ENCODE measurements around the gene TRPM4.
"Not testable (repeated sequence)": the region's sequence is repeated elsewhere in the genome, so short reads cannot be mapped to it uniquely, and the experiment has no call there.

TRPM4 gene

DNA sequence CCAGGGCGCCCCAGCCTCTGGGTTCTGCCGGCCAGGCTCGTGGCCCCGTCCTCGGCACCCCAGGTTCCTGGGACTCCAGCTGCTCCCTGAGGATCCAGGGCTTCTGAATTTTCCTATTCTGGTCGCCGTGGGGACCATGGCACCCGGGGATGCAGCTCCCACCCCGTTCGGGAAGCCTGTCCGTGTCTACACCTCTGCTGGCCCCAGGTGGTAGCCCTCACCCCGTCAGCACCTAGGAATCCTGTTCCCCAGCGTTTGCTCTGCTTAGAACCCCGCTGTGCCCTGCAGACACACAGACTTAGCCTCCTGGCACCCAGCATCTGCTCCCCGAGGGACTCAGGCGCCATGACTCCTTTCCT is 37.3 kb upstream of the TRPM4 start:
- H3K4me1 Mint-ChIP-seq (ENCODE audit: low read depth): peaks cover 25% of the 10 kb centered on the region
- H3K27ac Mint-ChIP-seq: no peak overlapping the region
- no peaks in the 10 kb centered on the region for H3K9me3 Mint-ChIP-seq
- H3K4me3 Mint-ChIP-seq: peak overlapping the region; percentile 69
- no peaks in the 10 kb centered on the region for H3K36me3 Mint-ChIP-seq (ENCODE audit: low read depth)
- peaks cover 9% of the 10 kb centered on the region for H3K27me3 Mint-ChIP-seq

DNA sequence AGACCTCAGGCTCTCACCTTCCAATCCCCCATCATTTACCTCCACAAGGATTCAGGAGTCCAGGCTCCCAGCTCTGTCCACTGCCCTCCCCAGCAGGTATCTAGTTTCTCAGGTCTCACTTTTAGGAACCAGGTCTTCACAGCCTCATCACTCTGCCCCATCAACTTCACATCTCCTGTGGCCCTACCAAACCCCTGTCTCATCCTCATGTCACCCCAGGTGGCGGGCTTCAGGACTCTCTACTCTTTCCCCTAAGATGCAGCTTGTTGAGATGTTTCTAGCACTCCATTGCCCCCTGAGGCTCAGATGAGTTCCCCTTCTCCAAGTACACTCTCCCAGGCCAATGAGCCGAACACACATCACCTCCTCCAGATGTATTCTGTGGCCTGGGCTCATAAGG is 36.7 kb upstream of the TRPM4 start:
- Mint-ChIP-seq H3K27me3 (peaks cover 9% of the 10 kb centered on the region), H3K4me3 (peak overlapping the region; percentile 69), H3K36me3 (ENCODE audit: low read depth) (no peaks in the 10 kb centered on the region), H3K9me3 (no peaks in the 10 kb centered on the region), H3K4me1 (ENCODE audit: low read depth) (peaks cover 24% of the 10 kb centered on the region), H3K27ac (peak overlapping the region; percentile 8)

DNA sequence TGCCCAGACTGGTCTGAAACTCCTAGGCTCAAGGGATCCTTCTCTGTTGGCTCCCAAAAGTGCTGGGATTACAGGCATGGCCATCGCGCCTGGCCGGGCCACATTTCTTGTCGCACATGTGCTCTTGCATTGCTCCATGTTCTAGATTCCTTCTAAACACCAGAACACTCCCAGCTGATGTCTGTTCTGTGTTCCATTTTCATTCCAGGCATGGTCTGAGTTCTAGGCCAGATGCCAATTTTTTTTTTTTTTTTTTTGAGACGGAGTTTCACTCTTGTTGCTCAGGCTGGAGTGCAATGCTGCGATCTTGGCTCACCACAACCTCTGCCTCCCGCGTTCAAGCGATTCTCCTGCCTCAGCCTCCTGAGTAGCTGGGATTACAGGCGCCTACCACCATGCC is 35.8 kb upstream of the TRPM4 start:
- H3K9me3 Mint-ChIP-seq; H3K27ac Mint-ChIP-seq; H3K4me3 Mint-ChIP-seq; H3K27me3 Mint-ChIP-seq; H3K36me3 Mint-ChIP-seq (ENCODE audit: low read depth): not testable (repeated sequence)
- H3K4me1 Mint-ChIP-seq (ENCODE audit: low read depth): peaks cover 24% of the 10 kb centered on the region

DNA sequence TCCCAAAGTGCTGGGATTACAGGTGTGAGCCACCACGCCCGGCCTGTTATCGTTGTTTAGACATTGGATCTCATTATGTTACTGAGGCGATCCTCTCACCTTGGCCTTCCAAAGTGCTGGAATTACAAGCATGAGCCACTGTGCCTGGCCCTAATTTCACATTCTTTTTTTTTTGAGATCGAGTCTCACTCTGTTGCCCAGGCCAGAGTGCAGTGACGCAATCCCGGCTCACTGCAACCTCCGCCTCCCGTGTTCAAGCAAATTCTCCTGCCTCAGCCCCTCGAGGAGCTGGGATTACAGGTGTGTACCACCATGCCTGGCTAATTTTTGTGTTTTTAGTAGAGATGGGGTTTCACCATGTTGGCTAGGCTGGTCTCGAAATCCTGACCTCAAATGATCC is 34.3 kb upstream of the TRPM4 start:
- not testable (repeated sequence) for H3K27ac Mint-ChIP-seq; H3K4me3 Mint-ChIP-seq; H3K27me3 Mint-ChIP-seq; H3K36me3 Mint-ChIP-seq (ENCODE audit: low read depth); H3K9me3 Mint-ChIP-seq
- H3K4me1 Mint-ChIP-seq (ENCODE audit: low read depth): peaks cover 17% of the 10 kb centered on the region

DNA sequence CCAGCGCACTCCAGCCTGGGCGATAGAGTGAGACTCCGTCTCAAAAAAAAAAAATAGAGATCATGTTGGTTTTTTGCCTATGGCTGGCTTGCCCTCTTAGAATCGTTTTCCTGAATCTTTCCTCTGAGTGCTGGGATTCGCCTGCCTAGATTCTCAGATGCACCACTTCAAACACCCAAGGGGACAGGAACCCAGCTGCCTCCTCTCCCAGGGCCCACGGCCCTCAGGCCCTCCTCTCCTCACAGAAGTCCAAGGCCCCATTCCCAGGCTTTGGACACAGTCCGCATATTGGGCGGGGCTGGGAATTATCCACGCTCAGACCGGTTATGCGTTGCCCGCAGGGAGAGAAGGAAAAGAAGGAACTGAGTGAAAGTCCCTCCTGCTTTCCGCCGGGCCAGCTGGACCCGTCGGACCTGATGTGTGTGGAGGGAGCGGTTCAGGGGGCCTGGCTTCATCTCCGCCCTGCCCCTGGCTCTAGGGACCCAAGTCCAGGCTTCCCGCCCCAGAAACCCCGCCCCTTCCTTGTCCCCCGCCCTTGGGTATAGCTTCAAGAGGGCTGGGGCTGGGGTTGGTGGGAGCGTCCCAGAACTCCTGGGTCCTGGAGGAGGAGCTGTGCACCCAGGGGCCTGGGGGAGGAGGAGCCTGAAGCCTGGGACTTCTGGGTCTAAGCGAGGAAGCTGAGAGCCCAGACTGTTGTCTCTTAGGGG is 32.4 kb upstream of the TRPM4 start:
- no peaks in the 10 kb centered on the region for H3K9me3 Mint-ChIP-seq
- H3K36me3 Mint-ChIP-seq (ENCODE audit: low read depth): no peaks in the 10 kb centered on the region
- H3K4me1 Mint-ChIP-seq (ENCODE audit: low read depth): peaks cover 21% of the 10 kb centered on the region
- peaks cover 9% of the 10 kb centered on the region for H3K27me3 Mint-ChIP-seq
- no peak overlapping the region for H3K4me3 Mint-ChIP-seq
- no peak overlapping the region for H3K27ac Mint-ChIP-seq

DNA sequence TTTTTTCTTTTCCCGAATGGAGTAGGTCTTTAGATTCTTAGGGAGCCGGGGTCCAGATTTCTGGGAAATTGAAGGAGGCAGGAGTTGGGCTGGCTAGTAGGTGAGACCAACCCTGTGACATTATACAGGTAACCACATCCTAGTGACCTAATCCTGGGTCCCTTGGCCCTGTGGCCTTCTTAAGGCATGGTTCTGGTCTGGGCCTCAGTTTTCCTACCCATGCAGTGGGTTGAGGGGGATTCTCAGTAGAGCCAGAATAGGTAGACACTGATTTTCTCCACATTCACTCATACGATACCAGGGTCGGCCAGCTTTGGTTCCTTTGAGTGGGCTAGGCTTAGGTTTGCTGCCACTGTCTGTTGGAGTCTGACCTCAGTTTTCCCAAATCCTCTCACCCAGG is 31.0 kb upstream of the TRPM4 start:
- H3K36me3 Mint-ChIP-seq (ENCODE audit: low read depth): no peaks in the 10 kb centered on the region
- no peak overlapping the region for H3K27ac Mint-ChIP-seq
- no peak overlapping the region for H3K4me3 Mint-ChIP-seq
- H3K9me3 Mint-ChIP-seq: no peaks in the 10 kb centered on the region
- H3K27me3 Mint-ChIP-seq: no peaks in the 10 kb centered on the region
- H3K4me1 Mint-ChIP-seq (ENCODE audit: low read depth): peaks cover 14% of the 10 kb centered on the region

DNA sequence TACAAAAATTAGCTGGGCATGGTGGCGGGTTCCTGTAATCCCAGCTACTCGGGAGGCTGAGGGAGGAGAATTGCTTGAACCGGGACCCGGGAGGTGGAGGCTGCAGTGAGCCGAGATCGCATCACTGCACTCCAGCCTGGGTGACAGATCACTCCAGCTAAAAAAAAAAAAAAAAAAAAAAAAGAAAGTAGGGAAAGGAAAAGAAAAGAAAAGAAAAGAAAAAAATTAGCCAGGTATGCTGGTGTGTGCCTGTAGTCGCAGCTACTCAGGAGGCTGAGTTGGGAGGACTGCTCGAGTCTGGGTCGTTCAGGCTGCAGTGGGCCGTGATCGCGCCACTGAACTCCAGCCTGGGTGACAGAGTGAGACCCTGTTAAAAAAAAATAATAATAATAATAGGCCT is 30.4 kb upstream of the TRPM4 start:
- H3K9me3 Mint-ChIP-seq; H3K27ac Mint-ChIP-seq; H3K36me3 Mint-ChIP-seq (ENCODE audit: low read depth); H3K27me3 Mint-ChIP-seq; H3K4me3 Mint-ChIP-seq: not testable (repeated sequence)
- H3K4me1 Mint-ChIP-seq (ENCODE audit: low read depth): peaks cover 14% of the 10 kb centered on the region

DNA sequence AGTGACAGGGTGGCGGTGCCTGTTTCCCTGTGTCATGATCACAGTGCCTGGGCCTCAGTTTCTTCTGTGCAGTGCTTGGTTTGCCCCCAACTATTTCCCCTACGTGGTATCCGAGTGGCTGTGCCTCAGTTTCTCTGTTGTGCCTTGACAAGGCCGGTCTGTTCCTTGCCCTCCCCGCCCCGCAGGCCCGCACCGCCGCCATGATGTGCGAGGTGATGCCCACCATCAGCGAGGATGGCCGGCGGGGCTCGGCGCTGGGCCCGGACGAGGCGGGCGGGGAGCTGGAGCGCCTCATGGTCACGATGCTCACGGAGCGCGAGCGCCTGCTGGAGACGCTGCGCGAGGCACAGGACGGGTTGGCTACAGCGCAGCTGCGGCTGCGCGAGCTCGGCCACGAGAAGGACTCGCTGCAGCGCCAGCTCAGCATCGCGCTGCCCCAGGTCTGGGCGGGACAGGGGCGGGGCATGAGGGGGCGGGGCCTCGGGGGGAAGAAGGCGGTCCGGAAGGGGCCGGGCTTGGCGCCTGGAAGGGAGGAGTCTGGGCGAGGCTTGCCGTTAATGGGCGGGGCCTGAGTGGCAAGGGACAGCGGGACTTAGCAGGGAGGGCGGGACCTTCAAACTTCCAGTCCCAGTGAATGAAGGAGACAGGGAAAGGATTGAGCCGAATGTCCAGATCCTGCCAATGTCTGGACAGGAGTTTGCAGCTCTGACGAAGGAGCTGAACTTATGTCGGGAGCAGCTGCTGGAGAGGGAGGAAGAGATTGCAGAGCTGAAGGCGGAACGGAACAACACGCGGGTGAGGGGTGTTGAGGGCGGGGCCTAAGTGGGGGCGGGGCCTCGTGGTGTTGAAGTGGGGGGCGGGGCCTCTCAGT is 29.7 kb upstream of the TRPM4 start:
- Mint-ChIP-seq H3K4me1 (ENCODE audit: low read depth) (peaks cover 14% of the 10 kb centered on the region), H3K36me3 (ENCODE audit: low read depth) (no peaks in the 10 kb centered on the region), H3K27me3 (no peaks in the 10 kb centered on the region), H3K27ac (peak overlapping the region; percentile 87), H3K4me3 (peak overlapping the region; percentile 83), H3K9me3 (no peaks in the 10 kb centered on the region)

DNA sequence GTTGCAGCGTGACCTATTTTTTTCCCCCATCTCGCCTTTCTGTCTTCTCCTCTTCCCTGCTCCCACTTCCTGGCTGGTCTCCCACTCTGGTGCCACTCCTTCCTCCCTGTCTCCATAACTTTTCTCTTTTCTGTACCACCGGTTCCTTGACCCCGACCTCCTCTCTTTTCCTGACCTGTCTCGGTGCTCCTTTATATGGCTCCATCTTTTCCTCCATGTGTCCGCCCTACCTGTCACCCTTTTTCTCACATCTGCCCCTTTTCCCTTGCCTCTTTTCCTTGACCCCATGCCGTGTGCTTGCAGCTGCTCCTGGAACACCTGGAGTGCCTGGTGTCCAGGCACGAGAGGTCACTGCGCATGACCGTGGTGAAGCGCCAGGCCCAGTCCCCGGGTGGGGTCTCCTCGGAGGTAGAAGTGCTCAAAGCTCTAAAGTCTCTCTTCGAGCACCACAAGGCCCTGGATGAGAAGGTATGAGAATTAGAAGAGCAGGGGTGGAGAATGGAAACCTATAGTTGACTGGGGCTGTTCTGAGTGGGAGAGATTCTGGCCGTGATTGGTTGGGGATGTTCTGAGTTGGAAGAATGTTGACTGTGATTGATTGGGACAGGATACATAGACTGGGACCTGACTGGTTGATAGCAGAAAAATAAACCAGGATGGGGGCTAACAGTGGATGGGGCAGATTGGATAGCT is 28.9 kb upstream of the TRPM4 start:
- peaks cover 4% of the 10 kb centered on the region for H3K27me3 Mint-ChIP-seq

DNA sequence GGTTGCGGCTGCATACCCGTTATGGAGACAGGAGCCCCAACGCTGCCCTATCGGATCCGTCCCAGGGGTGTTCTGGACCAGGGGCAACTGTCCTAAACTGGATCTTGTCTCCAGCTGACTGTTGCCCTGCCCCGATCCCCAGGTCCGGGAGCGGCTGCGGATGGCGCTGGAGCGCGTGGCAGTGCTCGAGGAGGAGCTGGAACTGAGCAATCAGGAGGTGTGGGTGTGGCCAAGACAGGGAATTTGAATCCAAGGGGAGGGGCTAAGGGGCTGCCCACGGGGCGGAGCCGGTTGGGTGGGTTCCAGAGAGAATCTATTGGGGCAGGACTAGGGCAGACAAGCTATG is 28.4 kb upstream of the TRPM4 start:
- H3K9me3 Mint-ChIP-seq: no peaks in the 10 kb centered on the region
- H3K27me3 Mint-ChIP-seq: peaks cover 5% of the 10 kb centered on the region
- H3K4me1 Mint-ChIP-seq (ENCODE audit: low read depth): peaks cover 23% of the 10 kb centered on the region
- H3K4me3 Mint-ChIP-seq: peak overlapping the region; percentile 83
- H3K36me3 Mint-ChIP-seq (ENCODE audit: low read depth): no peaks in the 10 kb centered on the region
- H3K27ac Mint-ChIP-seq: no peak overlapping the region

More for the DNA sequence above, 28.9 kb upstream of the TRPM4 start:
- Mint-ChIP-seq H3K4me3 (peak overlapping the region; percentile 83), H3K36me3 (ENCODE audit: low read depth) (no peaks in the 10 kb centered on the region), H3K27ac (peak overlapping the region; percentile 53), H3K4me1 (ENCODE audit: low read depth) (peaks cover 18% of the 10 kb centered on the region), H3K9me3 (no peaks in the 10 kb centered on the region)

DNA sequence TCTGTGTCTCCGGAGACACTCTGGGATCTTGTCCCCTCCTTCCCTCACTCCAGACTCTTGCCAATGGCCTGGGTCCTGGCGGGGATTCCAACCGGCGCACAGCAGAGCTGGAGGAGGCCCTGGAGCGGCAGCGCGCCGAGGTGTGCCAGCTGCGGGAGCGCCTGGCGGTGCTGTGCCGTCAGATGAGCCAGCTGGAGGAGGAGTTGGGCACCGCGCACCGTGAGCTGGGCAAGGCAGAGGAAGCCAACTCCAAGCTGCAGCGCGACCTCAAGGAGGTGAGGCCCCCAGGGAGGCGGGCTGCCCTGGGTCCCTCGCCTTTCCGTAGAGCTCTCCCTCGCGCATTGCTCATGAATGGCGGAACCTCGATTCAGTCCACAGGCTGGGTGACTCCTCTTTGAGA is 27.3 kb upstream of the TRPM4 start:
- Mint-ChIP-seq H3K4me1 (ENCODE audit: low read depth) (peaks cover 27% of the 10 kb centered on the region), H3K4me3 (no peak overlapping the region), H3K36me3 (ENCODE audit: low read depth) (no peaks in the 10 kb centered on the region), H3K9me3 (no peaks in the 10 kb centered on the region), H3K27ac (no peak overlapping the region), H3K27me3 (peaks cover 13% of the 10 kb centered on the region)

DNA sequence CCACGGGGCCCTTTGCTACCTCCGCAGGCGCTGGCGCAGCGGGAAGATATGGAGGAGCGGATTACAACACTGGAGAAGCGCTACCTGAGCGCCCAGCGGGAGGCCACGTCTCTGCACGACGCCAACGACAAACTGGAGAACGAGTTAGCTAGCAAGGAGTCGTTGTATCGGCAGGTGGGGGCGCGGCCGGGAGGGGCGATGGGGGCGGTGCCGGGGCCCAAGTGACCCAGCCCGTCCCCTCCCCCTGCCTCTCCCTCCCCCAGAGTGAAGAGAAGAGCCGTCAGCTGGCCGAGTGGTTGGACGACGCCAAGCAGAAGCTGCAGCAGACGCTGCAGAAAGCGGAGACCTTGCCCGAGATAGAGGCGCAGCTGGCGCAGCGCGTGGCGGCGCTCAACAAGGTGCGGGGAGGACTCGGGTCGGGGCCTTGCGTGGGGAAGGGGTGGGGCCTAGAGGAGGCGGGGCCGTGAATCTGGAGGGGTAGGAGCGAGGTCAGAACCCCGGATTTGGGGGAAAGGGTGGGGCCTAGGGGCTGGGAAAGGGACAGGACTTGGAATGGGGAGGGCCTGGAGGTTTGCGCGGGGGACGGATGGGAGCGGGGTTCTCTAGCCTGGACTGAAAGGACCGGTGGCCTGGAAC is 24.5 kb upstream of the TRPM4 start:
- Mint-ChIP-seq H3K4me3 (peak overlapping the region; percentile 65), H3K9me3 (no peaks in the 10 kb centered on the region), H3K4me1 (ENCODE audit: low read depth) (peaks cover 23% of the 10 kb centered on the region), H3K27ac (no peak overlapping the region), H3K36me3 (ENCODE audit: low read depth) (no peaks in the 10 kb centered on the region), H3K27me3 (peaks cover 17% of the 10 kb centered on the region)

DNA sequence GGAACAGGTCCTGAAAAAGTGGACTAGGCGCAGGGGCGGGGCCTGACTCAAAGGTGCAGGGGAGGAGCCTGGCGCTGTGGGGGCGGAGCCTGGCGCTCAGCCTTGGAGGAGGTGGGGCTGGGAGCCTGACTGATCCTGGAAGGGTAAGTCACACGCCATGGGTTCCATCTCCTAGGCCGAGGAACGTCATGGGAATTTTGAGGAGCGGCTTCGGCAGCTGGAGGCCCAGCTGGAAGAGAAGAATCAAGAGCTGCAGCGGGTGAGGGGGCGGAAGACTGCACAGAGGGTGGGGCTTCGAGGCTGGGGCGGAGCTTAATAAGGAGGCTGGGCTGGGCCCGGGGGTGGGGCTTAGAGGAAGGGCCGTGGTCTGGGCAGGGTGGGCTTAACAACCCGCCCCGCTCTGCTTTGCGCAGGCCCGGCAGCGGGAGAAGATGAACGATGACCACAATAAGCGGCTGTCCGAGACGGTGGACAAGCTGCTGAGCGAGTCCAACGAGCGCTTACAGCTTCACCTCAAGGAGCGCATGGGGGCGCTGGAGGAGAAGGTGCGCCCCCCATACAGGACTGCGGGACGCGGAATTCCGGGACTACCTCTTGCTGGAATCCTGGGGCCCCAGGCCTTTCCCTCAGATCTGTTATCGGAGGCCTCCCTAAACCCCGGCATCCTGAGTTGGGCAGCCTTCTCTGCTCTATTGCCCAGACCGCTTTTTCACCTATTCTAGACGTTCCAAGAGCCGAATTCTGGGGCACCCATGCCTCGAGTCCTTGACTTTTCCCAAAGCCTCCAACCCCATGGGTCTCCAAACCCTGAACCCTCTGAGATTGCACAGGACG is 23.8 kb upstream of the TRPM4 start:
- Mint-ChIP-seq H3K36me3 (ENCODE audit: low read depth) (no peaks in the 10 kb centered on the region), H3K4me1 (ENCODE audit: low read depth) (peaks cover 15% of the 10 kb centered on the region), H3K27ac (no peak overlapping the region), H3K9me3 (no peaks in the 10 kb centered on the region), H3K27me3 (peaks cover 17% of the 10 kb centered on the region), H3K4me3 (peak overlapping the region; percentile 65)

DNA sequence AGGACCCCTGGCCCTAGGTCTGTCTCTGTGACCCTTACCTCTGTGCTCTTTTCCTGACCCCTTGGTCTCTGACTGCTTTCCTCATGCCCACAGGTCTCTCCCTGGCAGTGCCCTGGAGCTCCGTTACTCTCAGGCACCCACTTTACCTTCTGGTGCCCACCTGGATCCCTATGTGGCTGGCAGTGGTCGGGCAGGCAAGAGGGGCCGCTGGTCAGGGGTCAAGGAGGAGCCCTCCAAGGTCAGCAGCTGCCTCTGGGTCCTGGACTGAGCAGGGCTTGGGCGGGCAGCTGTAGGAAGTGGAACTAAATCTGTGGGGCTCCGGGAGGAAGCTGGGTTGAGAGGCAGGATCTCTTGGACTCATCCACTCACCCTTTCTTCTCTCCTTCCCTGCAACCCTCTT is 21.9 kb upstream of the TRPM4 start:
- Mint-ChIP-seq H3K9me3 (no peaks in the 10 kb centered on the region), H3K36me3 (ENCODE audit: low read depth) (no peaks in the 10 kb centered on the region), H3K4me3 (no peak overlapping the region), H3K27me3 (peaks cover 17% of the 10 kb centered on the region), H3K27ac (no peak overlapping the region), H3K4me1 (ENCODE audit: low read depth) (peaks cover 13% of the 10 kb centered on the region)

Measured in stimulated activated naive CD8-positive, alpha-beta T cell treated with anti-CD3 and anti-CD28 coated beads, Interleukin-15, Interleukin-2, amounts not matched to agents 100 ng/mL and 50 ng/mL, for 24 hours (primary cell).